ENCODE results near the gene NME7. TPM values are rescaled to one million over a fixed set of nuclear protein-coding genes. Genes with fewer than 3 reads are reported as not detected.

Gene NME7
- polyA plus RNA-seq, 1 of the 3 experiments (the other 2 are of a cell fraction) = 13.7 TPM

DNA sequence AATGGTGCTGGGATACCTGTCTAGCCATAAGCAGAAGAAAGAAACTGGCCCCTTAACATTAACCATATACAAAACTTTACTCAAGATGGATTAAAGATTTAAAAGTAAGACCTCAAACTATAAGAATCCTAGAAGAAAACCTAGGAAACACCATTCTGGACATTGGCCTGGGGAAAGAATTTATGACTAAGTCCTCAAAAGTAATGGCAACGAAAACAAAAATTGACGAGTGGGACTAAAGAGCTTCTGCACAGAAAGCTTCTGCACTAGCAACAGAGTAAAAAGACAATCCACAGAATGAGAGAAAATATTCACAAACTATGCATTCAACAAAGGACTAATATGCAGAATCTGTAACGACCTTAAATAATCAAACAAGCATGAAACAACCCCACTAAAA lies 66.7 kb downstream of the NME7 start:
- H3K4me1 ChIP-seq (ENCODE audit: control insufficient read depth in 1 of 2, insufficient read depth in 2 of 2, low read depth in 1 of 2, low read length in 1 of 2) = no peaks in the 10 kb centered on the region; a peak in 1 of 4 replicates

DNA sequence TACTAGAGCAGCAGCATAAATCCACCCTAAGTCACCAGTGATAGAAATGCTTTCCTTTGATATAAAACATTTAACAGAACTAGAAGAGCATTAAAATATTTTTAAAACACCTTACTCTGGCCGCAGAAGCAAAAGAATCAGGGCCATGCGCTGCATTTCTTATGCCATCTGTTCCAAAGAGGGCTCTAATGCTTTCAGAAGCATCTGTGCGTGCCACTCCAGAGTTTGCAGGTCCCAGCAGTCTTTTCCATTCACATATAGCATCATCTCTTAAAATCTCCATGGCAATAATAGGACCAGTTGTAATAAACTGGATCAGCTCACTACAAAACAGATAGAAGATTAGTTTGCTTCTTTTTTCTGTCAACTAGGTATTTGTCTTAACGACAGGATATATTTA lies 69.2 kb downstream of the NME7 start:
- Histone ChIP-seq H3K36me3 (replicated peaks in 1 of 2; ENCODE audit: control insufficient read depth in 1 of 2, insufficient read depth in 2 of 2, low read length in 1 of 2) (peaks cover 12 to 25% of the 10 kb centered on the region in 2 experiments), H2AFZ (ENCODE audit: low read depth) (no peak overlapping the region), H3K27ac (ENCODE audit: low read depth in 2 of 2, low read length in 1 of 2) (no peak overlapping the region), H3K9ac (no peak overlapping the region), H3F3A (replicated peaks; ENCODE audit: insufficient read depth) (no peaks in the 10 kb centered on the region), H3K4me1 (ENCODE audit: control insufficient read depth in 1 of 2, insufficient read depth in 2 of 2, low read depth in 1 of 2, low read length in 1 of 2) (no peaks in the 10 kb centered on the region; a peak in 1 of 4 replicates), H3K9me2 (no peaks in the 10 kb centered on the region), H4K20me1 (ENCODE audit: insufficient read depth) (no peaks in the 10 kb centered on the region), H3K27me3 (ENCODE audit: insufficient read depth) (no peaks in the 10 kb centered on the region), H3K4me2 (no peak overlapping the region), H3K79me2 (ENCODE audit: insufficient read depth) (no peaks in the 10 kb centered on the region), H3K9me3 (no peaks in the 10 kb centered on the region), H3K4me3 (ENCODE audit: low read depth in 2 of 2, low read length in 1 of 2) (no peak overlapping the region)
- ChIA-PET CTCF (no interaction called here), POLR2A (no interaction called here)
- no peak for DNase-seq
- 99% methylated on average over 4 of the region's 4 CpGs for whole genome bisulfite sequencing (ENCODE audit: low lambda C conversion rate)
- TF ChIP-seq MXI1 (IDR thresholded peaks at IDR 0.05; ENCODE audit: low read depth, low read length) = no peak
- TF ChIP-seq, protein P1, sequence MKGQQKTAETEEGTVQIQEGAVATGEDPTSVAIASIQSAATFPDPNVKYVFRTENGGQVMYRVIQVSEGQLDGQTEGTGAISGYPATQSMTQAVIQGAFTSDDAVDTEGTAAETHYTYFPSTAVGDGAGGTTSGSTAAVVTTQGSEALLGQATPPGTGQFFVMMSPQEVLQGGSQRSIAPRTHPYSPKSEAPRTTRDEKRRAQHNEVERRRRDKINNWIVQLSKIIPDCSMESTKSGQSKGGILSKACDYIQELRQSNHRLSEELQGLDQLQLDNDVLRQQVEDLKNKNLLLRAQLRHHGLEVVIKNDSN (IDR thresholded peaks at IDR 0.05; ENCODE audit: borderline replicate concordance, low read depth) = no peak
- TF ChIP-seq, protein P2, sequence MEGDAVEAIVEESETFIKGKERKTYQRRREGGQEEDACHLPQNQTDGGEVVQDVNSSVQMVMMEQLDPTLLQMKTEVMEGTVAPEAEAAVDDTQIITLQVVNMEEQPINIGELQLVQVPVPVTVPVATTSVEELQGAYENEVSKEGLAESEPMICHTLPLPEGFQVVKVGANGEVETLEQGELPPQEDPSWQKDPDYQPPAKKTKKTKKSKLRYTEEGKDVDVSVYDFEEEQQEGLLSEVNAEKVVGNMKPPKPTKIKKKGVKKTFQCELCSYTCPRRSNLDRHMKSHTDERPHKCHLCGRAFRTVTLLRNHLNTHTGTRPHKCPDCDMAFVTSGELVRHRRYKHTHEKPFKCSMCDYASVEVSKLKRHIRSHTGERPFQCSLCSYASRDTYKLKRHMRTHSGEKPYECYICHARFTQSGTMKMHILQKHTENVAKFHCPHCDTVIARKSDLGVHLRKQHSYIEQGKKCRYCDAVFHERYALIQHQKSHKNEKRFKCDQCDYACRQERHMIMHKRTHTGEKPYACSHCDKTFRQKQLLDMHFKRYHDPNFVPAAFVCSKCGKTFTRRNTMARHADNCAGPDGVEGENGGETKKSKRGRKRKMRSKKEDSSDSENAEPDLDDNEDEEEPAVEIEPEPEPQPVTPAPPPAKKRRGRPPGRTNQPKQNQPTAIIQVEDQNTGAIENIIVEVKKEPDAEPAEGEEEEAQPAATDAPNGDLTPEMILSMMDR (IDR thresholded peaks at IDR 0.05) = no peak
- no peak for TF ChIP-seq NRF1 (IDR thresholded peaks at IDR 0.05; ENCODE audit: low read depth, low read length)
- no peak for TF ChIP-seq SIN3A (IDR thresholded peaks at IDR 0.05; ENCODE audit: borderline replicate concordance, low read depth, low read length)
- no peak for TF ChIP-seq JUND (IDR thresholded peaks at IDR 0.05)
- TF ChIP-seq EZH2phosphoT487 (IDR thresholded peaks at IDR 0.05; ENCODE audit: borderline replicate concordance, low read depth) = no peak
- TF ChIP-seq, protein P3, sequence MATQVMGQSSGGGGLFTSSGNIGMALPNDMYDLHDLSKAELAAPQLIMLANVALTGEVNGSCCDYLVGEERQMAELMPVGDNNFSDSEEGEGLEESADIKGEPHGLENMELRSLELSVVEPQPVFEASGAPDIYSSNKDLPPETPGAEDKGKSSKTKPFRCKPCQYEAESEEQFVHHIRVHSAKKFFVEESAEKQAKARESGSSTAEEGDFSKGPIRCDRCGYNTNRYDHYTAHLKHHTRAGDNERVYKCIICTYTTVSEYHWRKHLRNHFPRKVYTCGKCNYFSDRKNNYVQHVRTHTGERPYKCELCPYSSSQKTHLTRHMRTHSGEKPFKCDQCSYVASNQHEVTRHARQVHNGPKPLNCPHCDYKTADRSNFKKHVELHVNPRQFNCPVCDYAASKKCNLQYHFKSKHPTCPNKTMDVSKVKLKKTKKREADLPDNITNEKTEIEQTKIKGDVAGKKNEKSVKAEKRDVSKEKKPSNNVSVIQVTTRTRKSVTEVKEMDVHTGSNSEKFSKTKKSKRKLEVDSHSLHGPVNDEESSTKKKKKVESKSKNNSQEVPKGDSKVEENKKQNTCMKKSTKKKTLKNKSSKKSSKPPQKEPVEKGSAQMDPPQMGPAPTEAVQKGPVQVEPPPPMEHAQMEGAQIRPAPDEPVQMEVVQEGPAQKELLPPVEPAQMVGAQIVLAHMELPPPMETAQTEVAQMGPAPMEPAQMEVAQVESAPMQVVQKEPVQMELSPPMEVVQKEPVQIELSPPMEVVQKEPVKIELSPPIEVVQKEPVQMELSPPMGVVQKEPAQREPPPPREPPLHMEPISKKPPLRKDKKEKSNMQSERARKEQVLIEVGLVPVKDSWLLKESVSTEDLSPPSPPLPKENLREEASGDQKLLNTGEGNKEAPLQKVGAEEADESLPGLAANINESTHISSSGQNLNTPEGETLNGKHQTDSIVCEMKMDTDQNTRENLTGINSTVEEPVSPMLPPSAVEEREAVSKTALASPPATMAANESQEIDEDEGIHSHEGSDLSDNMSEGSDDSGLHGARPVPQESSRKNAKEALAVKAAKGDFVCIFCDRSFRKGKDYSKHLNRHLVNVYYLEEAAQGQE (IDR thresholded peaks at IDR 0.05; ENCODE audit: low read depth, low read length) = no peak
- no peak for TF ChIP-seq YY1 (IDR thresholded peaks at IDR 0.05; ENCODE audit: low read depth)

More for the DNA sequence above, 66.7 kb downstream of the NME7 start:
- DNase-seq = no peak
- Histone ChIP-seq H4K20me1 (ENCODE audit: insufficient read depth) (no peaks in the 10 kb centered on the region), H3K9me2 (no peaks in the 10 kb centered on the region), H3K9me3 (no peaks in the 10 kb centered on the region), H3K27ac (ENCODE audit: low read depth in 2 of 2, low read length in 1 of 2) (no peak overlapping the region), H3K36me3 (replicated peaks in 1 of 2; ENCODE audit: control insufficient read depth in 1 of 2, insufficient read depth in 2 of 2, low read length in 1 of 2) (peaks cover 12 to 20% of the 10 kb centered on the region in 2 experiments), H3K27me3 (ENCODE audit: insufficient read depth) (no peaks in the 10 kb centered on the region), H3K4me2 (no peak overlapping the region), H2AFZ (ENCODE audit: low read depth) (no peak overlapping the region), H3F3A (replicated peaks; ENCODE audit: insufficient read depth) (no peaks in the 10 kb centered on the region), H3K9ac (no peak overlapping the region), H3K79me2 (ENCODE audit: insufficient read depth) (no peaks in the 10 kb centered on the region), H3K4me3 (ENCODE audit: low read depth in 2 of 2, low read length in 1 of 2) (no peak overlapping the region)
- CTCF ChIA-PET = no interaction called here
- POLR2A ChIA-PET = no interaction called here
- whole genome bisulfite sequencing (ENCODE audit: low lambda C conversion rate) = 92% methylated on average over 3 of the region's 3 CpGs
- no peak for TF ChIP-seq GATA2 (CRISPR knock-in tag; IDR thresholded peaks at IDR 0.05)
- no peak for TF ChIP-seq JUND (IDR thresholded peaks at IDR 0.05)
- TF ChIP-seq, protein P3 (IDR thresholded peaks at IDR 0.05; ENCODE audit: low read depth, low read length) = no peak
- no peak for TF ChIP-seq RXRA (IDR thresholded peaks at IDR 0.05; ENCODE audit: borderline replicate concordance, low read depth)
- TF ChIP-seq, protein P4, sequence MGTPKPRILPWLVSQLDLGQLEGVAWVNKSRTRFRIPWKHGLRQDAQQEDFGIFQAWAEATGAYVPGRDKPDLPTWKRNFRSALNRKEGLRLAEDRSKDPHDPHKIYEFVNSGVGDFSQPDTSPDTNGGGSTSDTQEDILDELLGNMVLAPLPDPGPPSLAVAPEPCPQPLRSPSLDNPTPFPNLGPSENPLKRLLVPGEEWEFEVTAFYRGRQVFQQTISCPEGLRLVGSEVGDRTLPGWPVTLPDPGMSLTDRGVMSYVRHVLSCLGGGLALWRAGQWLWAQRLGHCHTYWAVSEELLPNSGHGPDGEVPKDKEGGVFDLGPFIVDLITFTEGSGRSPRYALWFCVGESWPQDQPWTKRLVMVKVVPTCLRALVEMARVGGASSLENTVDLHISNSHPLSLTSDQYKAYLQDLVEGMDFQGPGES (IDR thresholded peaks at IDR 0.05; ENCODE audit: low read depth, low read length) = no peak
- TF ChIP-seq EP300 (IDR thresholded peaks at IDR 0.05; ENCODE audit: borderline replicate concordance in 1 of 2, low read depth in 1 of 2, low read length in 1 of 2) = no peak
- TF ChIP-seq YY1 (IDR thresholded peaks at IDR 0.05; ENCODE audit: low read depth) = no peak
- TF ChIP-seq CHD2 (IDR thresholded peaks at IDR 0.05; ENCODE audit: low read length, partially characterized antibody) = no peak
- TF ChIP-seq FOSL2 (IDR thresholded peaks at IDR 0.05; ENCODE audit: borderline replicate concordance, low read depth) = no peak

All from SK-N-SH (cell line).